Kidney glomerular epithelial cell (primary cell): ENCODE data around the gene CYB561.
A peak's percentile ranks its signal among the peaks of the same experiment; 100 is the strongest.

Experiments used
- DNase-seq: peaks from one replicate; lab custom pipeline; 2025; lab: John Stamatoyannopoulos, UW

CYB561 gene

DNA sequence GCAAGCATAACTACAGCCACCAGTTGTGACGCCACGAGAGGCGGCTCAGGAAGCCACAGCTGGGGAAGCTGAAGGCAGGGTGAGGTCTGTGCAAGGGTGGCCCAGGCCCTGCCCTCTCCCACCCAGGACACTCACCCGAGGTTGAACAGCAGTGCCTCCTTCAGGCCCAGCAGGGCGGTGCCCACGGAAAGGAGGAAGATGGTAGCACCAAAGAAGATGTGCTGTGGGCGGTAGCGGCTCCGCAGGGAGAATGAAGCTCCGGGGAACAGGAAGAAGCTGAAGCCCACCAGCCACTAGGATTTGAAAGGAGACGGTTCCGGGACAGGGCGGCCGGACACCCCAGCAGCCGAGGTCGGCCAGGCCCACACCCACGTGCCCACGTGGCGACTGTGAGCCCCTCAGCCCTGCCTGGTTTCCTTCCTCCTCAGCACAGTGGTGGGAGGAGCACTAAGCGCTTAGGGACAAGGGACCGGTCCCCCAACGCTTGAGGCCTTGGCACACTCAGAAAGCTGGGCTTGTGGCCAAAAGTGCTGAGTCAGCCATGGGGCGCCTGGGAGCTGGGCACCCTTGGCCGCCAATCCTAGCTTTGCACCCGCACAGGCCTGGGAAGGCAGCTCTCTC lies 11.0 kb downstream of the CYB561 start:
- no peak for DNase-seq

DNA sequence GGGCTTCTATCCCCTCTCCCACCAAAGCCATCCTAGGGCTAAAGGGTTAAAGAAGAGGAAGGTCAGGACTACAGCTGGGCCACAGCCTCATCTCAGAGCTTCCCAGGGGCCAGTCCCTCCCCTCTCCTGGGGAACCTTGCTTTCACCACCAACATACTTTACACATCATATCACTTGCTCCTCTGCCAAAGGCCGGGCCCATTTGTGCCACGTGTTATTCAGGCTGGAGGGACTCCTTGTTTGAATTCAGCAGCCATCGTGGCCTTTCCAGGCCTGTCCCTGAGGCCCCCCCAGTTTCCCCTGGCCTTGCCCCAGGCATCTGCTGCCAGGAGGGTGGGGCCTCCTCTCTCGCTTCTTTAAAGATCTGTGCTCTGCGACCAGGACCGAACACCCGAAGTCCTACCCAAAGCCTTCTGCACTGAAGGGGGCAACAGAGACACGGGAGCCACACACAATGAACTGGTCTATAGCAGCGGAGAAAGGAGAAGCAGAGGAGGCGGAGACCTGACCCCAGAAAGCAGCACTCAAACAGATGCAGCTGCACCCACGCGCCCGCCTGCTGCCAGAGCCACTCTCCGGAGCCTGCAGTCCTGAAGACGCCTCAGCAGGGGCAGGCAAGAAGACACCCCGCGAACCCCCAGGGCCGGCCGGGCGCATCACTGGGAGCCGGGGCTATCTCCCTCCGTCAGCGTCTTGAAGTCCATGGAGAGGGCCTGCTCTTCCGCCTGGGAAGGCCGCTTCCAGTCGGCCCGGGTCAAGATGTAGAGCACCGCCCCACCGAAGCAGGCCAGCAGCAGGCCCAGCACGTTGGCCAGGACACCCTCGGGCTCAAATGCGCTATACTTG lies 12.1 kb downstream of the CYB561 start:
- no peak for DNase-seq

DNA sequence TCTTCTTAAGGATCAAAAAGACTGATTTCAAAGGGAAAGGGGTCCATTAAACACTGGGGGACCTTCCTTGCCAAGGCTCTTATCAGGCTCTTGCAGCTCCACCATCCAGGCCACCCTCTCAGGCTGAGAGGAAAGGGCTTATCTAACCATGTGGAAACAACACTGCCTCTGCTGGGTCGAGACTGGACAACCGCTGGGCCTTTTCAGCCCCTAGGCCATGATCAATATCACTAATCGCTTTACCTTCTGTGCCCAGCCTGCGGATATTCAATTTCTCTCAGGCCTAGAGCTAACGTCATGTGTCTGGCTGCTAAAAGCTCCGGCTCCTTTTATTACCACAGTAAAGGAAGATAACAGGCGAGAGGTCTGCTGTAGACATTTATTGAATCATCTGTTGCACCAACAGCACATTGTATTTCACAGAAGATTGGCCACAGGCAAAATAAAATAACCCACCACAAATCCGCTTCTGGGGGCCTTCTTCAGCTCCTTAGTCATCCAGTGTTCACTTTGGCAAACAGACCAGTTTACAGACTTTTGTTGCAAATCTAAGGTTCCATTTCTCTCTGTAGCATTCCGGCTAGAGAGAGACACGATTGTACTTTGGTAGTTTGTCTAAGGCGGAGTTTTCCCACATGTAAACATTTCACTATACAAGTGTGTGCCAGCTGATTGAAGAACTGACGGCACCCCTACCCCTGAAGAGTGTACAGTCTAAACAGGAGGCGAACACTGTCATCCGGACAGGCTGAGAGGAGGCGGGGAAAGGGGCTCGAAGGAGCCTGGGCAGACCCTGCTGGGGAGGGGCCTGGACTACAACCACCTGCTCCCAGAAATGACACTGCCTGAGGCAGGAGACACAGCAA lies 13.9 kb downstream of the CYB561 start:
- DNase-seq: no peak

DNA sequence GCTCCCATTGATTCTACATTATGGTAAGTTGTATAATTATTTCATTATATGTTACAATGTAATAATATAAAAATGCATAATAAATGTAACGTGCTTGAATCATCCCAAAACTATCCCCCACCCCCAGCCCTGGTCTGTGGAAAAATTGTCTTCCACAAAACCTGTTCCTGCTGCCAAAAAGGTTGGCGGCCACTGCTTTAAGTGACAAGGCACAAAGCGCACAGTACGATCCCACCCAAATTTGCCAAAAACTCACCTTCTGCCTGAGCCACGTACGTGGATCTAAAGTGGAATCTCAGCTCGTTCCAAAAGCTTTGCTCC lies 14.5 kb downstream of the CYB561 start:
- DNase-seq: no peak

DNA sequence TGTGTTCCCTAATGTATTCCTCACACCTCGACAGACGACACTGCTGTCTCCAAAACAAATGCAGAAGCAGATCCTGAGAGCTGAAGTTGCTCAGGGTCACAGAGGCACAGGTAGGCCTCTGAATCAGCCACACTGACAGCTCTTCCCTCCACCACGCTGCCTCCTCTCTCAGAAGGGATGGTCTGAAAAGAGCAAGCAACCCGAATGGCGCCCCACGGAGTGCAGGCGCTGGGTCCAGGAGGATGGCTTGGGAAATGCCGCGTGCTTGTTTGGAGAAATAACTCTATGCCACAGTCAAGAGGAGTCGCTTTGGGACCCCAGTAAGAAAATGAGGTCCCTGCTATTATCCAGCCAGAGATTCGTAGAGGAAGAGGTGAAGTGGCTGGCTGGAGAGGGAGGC lies 15.9 kb downstream of the CYB561 start:
- no peak for DNase-seq

DNA sequence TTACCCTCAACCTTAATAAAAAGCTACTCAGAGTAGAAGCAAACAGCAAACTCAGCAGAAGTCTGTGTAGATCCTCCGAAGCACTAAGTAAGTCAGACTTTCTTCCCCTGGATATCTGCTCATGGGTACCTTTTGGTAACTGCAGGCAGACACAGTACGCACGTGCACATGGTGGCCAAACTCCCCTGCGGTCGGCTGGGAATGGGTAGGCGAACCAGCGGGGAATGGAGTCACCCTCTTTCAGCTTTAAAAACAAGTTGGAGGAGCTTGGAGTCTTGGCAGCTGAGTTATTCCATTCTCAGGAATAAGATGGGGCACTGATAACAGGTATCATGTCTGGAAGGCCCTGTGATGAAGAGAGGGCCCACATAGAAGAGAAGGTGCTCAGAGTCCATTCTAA lies 16.3 kb downstream of the CYB561 start:
- no peak for DNase-seq

DNA sequence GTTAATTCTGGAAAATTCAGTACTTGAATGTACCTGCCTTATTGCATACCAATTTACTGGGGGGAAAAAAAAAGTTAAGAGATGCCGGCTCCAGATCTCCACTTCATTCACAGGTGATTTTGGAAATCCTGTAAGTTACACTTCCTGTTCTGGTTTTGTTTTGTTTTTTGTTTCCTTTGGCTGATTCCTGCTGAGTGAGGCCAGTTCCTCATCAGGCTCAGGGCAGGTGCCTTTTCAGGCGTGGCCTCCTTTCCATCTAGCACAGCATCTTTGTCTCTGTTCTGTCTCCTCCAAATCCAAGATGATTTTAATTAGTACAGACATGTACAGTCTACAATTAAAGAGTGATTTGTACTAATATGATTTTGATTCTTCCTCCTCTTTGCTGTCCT lies 19.2 kb downstream of the CYB561 start:
- no peak for DNase-seq

DNA sequence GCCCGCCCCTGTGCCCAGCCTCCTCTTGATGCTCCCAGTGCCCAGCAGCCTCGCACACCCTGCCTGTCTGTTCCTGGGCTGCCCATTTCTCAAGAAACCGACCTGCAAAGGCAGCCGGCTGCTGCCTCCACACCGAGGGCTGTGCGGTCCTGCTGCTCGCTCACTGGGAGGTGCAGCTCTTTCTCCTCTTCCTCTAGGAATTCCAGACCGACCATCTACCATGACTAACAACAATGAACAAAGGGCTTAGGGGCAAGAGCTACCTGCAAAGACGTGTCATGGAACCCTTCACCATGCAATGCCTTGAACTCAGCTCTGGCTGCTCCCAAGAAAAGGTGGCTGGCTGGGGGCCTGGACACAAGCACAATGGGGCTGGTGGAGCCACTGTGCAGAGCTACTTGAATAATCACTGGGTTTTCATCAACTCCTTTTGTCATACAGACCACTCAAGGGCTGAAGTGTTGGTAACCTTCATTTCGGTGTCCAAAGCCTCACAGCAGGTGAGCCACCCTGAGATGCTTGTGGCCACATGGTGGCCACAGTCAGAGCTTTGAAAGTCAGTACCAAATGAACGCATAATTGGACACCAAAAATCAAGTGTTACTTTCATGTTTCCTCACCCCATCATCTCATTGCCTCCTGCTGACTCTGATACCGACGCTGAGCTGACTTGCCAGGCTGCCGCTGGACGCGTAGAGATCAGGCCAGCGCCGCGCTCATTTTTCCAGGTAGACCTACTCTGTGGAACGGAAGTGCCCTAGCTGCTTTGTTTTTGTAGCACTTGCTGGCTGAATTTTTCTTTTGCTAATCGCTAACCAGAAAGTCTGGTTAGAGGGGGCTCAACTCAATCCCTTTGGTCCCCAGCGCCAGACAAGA lies 19.8 kb downstream of the CYB561 start:
- no peak for DNase-seq

DNA sequence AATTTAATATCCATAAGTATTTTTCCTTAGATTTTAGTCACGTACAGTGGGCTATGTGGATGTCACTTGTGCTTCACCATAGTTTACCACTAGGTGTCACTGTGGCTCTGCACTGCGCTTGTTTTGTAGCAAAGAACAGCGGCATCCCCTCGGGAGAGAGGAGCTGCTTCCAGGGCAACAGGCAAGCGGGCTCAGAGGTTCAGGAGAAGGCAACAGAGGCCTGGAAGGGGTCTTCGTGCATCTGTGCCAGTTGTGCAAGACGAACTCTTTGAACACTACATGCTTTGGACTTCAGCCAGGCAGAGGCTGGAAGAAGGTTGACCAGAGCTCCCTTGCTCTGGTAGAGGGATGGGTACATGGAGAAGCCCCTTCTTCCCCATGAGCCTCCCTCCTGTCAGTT lies 20.6 kb downstream of the CYB561 start:
- peak; percentile 33 for DNase-seq

DNA sequence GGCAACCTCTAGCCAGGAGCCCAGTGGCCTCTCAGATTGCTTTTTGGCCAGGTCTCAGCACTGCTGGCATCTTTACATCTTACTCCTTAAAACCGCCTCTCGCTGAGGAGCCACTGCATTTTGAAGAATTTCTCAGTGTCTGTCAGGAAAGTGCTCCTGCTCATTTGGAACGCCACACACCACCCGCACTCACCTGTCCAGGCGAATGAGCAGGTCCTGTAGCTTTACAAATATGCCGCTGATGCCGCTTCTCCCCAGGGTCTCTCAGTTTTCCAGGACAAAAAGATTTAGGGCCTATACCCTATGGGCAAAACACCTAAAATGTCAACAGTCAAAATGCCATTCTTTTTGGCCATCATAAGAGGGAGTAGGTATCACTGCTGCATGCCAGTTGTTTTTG lies 22.1 kb downstream of the CYB561 start:
- DNase-seq: no peak

DNA sequence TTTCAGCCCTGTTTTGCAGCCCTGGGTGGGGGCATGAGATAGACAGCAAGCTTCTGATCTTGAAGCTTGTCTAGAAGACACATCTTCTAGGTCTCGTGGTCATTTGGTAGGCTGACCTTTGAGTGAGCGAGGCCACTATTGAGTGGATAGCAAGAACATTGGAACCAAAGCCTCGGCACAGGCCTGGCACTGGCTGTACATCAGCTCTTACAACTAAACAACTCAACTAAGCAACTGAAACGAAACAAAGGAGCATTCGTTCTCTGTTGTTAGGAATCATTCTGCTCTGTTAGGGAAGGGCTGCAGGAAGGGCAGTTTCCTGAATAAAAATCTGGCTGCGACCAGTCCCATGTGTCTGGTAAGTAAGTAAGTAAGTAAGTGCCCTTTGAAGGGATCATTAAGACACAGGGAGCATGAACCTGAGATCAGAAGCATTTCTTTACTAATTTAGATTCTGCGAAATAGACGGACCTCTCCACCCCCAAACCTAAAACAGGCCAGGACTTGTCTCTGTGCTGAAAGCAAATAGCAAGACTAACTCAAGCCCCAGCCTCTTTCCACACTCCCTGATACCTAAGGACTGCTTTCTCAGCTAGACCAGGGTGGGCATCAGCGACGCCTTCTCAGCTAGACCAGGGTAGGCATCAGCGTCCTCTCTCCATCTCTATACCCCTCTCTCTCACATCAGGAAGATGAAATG lies 22.7 kb downstream of the CYB561 start:
- DNase-seq: no peak

DNA sequence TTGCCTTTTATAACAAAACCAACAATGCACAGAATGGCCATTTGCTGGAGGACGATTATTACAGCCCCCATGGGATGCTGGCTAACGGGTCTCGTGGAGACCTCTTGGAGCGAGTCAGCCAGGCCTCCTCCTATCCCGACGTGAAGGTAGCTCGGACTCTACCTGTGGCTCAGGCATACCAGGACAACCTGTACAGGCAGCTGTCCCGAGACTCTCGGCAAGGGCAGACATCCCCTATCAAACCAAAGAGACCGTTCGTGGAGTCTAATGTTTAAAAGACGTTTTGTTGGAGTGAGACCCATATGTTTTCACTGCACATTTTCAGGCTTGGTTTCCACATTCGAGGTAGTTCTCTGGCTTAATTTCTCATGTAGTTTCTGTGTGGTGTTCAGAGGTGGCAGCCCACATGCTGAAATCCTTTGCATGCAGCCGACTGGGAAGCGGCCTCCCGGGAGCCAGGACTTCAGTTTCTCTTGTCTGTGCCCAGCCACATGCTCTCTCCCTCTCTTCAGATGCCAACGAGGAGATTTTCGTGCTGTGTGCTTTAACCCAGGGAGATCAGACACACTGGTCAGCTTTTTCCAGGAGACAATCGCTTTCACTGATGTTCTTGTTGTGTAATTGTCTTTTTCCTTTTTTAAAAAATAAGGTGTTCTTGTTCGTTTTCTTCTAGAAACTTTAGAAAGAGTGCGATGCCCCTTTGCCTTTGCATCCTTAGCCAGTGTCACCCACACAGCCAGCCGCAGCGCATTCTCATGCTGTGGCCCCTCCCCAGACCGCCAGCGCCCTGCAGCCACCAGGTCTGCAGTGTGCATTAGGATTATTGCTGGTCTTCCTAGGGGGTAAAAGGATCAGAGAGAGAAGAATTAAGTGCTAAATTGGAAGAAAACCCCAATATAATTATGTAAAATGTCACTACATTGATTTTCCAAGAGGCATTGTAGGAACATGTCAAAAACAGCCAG lies 24.1 kb downstream of the CYB561 start:
- no peak for DNase-seq

DNA sequence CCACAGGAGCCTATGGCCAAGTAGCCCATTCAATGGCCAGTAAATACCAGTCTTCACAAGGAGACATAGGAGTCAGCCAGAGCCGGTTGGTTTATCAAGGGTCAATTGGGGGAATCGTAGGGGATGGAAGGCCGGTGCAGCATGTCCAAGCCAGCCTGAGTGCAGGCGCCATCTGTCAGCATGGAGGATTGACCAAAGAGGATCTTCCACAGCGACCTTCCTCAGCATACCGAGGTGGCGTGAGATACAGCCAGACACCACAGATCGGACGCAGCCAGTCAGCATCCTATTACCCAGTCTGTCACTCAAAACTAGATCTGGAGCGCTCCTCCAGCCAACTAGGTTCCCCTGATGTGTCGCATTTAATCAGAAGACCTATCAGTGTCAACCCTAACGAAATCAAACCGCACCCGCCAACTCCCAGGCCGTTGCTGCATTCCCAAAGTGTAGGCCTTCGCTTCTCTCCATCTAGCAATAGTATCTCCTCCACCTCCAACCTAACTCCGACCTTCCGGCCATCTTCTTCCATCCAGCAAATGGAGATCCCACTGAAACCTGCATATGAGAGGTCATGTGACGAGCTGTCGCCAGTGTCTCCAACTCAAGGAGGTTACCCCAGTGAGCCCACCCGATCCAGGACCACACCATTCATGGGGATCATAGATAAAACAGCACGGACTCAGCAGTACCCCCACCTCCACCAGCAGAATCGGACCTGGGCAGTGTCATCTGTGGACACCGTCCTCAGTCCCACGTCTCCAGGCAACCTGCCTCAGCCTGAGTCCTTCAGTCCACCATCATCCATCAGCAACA lies 25.0 kb downstream of the CYB561 start:
- no peak for DNase-seq

DNA sequence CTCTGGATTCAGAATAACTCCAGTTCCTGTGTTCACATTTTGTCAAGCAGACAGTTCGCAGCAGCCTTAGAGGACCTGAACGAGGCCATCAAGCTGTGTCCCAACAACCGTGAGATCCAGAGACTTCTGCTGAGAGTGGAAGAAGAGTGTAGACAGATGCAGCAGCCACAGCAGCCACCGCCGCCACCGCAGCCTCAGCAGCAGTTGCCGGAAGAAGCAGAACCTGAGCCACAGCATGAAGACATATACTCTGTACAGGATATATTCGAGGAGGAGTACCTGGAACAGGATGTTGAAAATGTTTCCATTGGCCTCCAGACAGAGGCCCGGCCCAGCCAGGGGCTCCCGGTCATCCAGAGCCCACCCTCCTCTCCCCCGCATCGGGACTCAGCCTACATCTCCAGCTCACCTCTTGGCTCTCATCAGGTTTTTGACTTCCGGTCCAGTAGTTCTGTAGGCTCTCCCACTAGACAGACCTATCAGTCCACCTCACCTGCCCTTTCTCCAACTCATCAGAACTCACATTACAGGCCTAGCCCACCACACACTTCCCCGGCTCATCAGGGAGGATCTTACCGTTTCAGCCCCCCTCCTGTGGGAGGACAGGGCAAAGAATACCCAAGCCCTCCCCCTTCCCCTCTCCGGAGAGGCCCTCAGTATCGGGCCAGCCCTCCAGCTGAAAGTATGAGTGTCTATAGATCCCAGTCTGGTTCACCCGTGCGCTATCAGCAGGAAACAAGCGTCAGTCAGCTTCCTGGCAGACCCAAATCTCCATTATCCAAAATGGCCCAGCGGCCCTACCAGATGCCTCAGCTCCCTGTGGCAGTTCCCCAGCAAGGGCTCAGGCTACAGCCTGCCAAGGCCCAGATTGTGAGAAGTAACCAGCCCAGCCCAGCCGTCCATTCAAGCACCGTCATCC lies 25.9 kb downstream of the CYB561 start:
- no peak for DNase-seq

DNA sequence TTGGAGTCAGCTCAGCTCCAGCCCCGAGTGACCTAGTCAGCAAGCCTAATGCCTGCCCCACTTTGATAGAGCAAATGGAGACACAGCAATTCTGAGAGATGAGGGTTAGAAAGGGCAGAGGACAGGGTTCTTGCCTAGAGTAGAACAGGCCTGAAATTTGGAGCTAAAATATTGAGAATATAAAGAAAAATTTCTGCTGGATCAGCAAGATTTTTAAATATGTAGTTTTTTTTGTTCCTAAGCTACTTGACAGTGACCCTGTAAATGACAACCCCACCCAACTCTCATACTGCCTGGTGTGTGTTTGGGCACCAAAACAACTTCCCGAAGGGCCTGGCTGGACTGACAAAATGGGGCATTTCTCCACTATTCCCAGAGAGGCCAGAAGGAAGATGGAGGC lies 26.7 kb downstream of the CYB561 start:
- no peak for DNase-seq

DNA sequence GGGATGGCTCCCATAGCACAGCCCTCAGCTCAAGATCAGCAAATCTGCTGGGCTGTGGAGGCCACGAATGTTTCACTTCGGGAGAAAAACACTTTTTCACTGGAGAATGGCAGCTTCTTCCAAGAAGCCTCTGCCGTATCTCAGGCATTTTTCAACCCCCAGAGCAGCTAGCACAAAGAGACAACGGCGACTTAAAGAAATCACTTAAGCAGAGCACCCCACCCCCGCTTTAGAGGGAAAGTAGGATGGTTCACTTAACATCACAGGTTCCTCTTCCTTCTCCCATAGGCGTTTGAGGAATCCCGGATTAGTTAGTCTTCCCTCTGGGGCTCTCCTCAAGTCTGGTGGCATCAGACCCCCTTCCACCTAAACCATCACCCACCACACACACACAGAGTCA lies 27.6 kb downstream of the CYB561 start:
- DNase-seq: no peak

DNA sequence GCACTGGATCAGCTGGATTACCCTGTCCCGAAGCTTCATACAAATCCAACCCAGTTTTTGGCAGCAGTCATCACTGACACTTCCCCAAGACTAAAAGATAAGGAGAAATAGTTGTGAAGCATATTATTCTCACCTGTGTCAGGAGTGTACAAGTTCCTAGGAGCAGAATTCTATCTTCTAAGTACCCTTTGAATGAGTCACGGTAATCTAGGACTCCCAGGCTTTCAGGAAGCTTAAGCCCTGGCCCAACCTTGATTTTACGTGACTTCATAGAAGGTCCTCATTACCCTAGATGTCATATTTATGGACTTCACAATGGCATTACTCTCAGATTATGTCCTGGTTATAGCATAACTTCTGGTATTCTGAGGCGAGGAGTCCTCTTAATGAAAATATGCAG lies 31.9 kb downstream of the CYB561 start:
- DNase-seq: no peak

DNA sequence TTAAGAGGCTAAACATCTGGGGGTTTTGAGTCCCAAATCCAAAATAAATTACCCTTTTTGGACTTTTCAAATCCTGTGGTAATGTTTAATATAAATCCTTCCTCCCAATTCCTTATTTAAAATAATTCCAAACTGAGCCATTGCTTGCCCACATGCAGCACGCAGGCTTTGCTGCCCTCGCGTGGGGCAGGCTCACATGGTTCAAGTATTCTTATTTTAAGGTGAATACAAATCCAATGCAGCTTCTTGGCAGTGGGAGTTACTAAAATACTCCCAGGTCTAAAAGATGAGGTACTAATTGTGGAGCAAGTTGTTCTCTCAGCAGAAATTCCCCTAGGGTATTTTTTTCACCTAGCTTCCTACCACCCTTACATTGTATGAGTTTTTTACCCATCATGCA lies 33.0 kb downstream of the CYB561 start:
- no peak for DNase-seq
